ENCODE data around the gene LPCAT2.

LPCAT2 gene

GRCh38 chr16:55478827-55479429 lies 29.9 kb upstream of the LPCAT2 start, which contains the start of gene MMP2:
MMP2 (plus strand) TSS chr16:55479198; CDS start chr16:55479480, 282 bp downstream.
- Histone ChIP-seq H3K9me3 (no peaks in the 10 kb centered on the region), H3K36me3 (peaks cover 0 to 18% (median 8%) of the 10 kb centered on the region in 3 donors), H3K4me3 (peak within 1 kb of the TSS; percentile 55 to 59), H3K27me3 (peaks cover 0 to 6% of the 10 kb centered on the region in 2 donors), H3K4me1 (peaks cover 0 to 40% (median 23%) of the 10 kb centered on the region in 4 donors), H3K27ac (peak within 1 kb of the TSS; percentile 59 to 72)
- intact Hi-C loops (cut with DNase I; ENCODE audit: low total_unique reads), result no loop called here
- TF ChIP-seq, protein P1, sequence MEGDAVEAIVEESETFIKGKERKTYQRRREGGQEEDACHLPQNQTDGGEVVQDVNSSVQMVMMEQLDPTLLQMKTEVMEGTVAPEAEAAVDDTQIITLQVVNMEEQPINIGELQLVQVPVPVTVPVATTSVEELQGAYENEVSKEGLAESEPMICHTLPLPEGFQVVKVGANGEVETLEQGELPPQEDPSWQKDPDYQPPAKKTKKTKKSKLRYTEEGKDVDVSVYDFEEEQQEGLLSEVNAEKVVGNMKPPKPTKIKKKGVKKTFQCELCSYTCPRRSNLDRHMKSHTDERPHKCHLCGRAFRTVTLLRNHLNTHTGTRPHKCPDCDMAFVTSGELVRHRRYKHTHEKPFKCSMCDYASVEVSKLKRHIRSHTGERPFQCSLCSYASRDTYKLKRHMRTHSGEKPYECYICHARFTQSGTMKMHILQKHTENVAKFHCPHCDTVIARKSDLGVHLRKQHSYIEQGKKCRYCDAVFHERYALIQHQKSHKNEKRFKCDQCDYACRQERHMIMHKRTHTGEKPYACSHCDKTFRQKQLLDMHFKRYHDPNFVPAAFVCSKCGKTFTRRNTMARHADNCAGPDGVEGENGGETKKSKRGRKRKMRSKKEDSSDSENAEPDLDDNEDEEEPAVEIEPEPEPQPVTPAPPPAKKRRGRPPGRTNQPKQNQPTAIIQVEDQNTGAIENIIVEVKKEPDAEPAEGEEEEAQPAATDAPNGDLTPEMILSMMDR (IDR thresholded peaks at IDR 0.05), result no peak
- DNase-seq, result peak; percentile 86

DNA sequence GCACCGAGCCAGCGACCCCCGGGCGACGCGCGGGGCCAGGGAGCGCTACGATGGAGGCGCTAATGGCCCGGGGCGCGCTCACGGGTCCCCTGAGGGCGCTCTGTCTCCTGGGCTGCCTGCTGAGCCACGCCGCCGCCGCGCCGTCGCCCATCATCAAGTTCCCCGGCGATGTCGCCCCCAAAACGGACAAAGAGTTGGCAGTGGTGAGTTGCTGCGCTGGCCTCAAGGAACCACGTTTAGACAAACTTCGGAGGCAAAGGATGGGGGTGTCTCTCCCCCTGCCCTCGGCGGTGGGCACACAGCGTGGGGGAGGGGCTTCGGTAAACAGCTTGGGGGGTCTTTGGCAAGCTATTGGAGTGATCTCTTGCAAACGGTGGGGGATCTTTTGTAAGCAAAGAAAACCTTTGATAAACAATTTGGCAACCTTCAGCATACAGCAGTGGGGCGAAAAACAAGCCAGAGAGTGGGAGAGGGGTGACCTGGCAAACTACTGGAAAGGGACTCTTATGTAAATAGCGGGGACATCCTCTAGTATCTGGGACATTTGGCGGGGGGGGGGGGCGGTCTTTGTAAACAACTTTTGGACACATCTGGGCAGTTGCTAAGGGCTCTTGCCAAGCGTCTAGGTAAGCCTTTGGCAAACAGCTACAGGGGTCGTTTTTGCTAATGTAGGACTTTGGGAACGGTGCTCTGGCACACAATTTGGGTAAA lies 29.3 kb upstream of the LPCAT2 start:
- no peak for DNase-seq
- Histone ChIP-seq H3K4me1 (peaks cover 0 to 40% (median 23%) of the 10 kb centered on the region in 4 donors), H3K4me3 (peak overlapping the region; percentile 55 to 59), H3K27ac (peak overlapping the region; percentile 59 to 72), H3K36me3 (peaks cover 0 to 21% (median 15%) of the 10 kb centered on the region in 3 donors), H3K9me3 (no peaks in the 10 kb centered on the region), H3K27me3 (peaks cover 0 to 6% of the 10 kb centered on the region in 2 donors)
- TF ChIP-seq, protein P1 (IDR thresholded peaks at IDR 0.05), result no peak
- intact Hi-C loops (cut with DNase I; ENCODE audit: low total_unique reads), result no loop called here

DNA sequence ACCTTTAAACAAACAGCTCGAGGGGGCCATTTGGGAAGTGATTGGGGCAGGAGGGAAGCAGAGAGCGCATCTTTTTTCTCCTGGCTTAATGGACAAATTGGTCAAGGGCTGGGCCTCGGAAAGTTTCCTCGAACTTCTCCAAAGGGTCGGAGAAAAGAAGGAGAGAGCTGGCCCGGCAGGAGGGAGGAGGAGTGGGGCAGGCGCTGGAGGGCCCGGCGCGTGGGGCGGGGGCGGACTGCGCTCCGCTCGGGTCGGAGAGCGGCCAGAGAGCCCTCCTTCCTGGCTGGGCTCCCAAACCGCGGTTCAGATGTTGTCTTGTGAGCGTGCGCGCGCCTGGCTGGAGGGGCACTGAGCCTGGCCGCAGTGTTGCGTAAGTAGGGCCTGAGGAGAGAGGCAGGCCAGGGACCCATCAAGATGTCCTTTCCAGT lies 28.6 kb upstream of the LPCAT2 start:
- Histone ChIP-seq H3K36me3 (peaks cover 0 to 23% (median 20%) of the 10 kb centered on the region in 3 donors), H3K9me3 (no peaks in the 10 kb centered on the region), H3K4me1 (peaks cover 0 to 39% (median 23%) of the 10 kb centered on the region in 4 donors), H3K27ac (peak overlapping the region; percentile 59 to 72), H3K27me3 (peaks cover 0 to 6% of the 10 kb centered on the region in 2 donors), H3K4me3 (peak overlapping the region; percentile 55 to 59)
- peak; percentile 93 for DNase-seq
- TF ChIP-seq, protein P1 (IDR thresholded peaks at IDR 0.05), result no peak
- intact Hi-C loops (cut with DNase I; ENCODE audit: low total_unique reads), result no loop called here

DNA sequence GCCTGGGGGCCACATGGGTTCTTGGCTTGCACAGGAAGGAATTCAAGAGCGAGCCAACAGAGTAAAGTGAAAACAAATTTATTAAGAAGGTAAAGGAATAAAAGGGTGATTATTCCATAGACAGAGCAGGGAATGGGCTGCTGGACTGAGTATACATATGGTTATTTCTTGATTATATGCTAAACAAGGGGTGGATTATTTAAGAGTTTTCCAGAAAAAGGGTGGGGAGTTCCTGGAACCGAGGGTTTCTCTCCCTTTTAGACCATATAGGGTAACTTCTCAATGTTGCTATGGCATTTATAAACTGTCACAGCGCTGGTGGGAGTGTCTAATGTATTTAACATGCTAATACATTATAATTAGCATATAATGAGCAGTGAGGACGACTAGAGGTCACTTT lies 27.8 kb upstream of the LPCAT2 start:
- Histone ChIP-seq H3K4me3 (peak overlapping the region; percentile 55 to 59), H3K36me3 (peaks cover 0 to 30% (median 23%) of the 10 kb centered on the region in 3 donors), H3K9me3 (no peaks in the 10 kb centered on the region), H3K27ac (peak overlapping the region; percentile 53 to 72), H3K27me3 (peaks cover 0 to 6% of the 10 kb centered on the region in 2 donors), H3K4me1 (peaks cover 0 to 32% (median 23%) of the 10 kb centered on the region in 4 donors)
- DNase-seq, result no peak
- TF ChIP-seq, protein P1 (IDR thresholded peaks at IDR 0.05), result no peak
- intact Hi-C loops (cut with DNase I; ENCODE audit: low total_unique reads), result no loop called here

DNA sequence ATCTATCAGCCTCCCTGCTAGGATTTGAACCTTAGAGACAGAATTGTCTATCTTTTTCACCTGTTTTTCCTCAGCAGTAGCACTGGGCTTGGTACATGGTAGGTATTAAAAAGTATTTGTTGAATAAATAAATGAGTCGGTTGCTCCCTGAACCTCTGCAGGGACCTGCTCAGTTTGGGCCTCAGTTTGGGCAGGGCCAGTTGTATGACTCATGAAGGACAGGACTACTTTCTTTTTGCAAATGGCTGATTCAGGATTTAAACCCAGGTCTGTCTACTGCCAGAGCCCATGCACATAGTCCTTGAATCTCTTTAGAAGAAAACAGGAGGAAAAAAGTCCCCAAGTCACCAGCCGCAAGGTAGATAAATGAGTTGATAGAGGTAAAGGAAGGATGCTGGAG lies 26.8 kb upstream of the LPCAT2 start:
- intact Hi-C loops (cut with DNase I; ENCODE audit: low total_unique reads), result no loop called here
- Histone ChIP-seq H3K36me3 (peaks cover 0 to 30% (median 23%) of the 10 kb centered on the region in 3 donors), H3K27me3 (peaks cover 0 to 6% of the 10 kb centered on the region in 2 donors), H3K9me3 (no peaks in the 10 kb centered on the region), H3K27ac (no peak overlapping the region), H3K4me3 (no peak overlapping the region), H3K4me1 (peaks cover 0 to 25% (median 19%) of the 10 kb centered on the region in 4 donors)
- no peak for DNase-seq
- TF ChIP-seq, protein P1 (IDR thresholded peaks at IDR 0.05), result no peak

Measured in tibial artery (tissue), 4 donors.